ENCODE results near the gene TCF7L1.
A peak's percentile ranks its signal among the peaks of the same experiment; 100 is the strongest.

Gene TCF7L1

GRCh38 chr2:85251070-85251616 is 118.0 kb downstream of the TCF7L1 start:
- DNase-seq (ENCODE audit: low read depth in 1 of 2, low spot score in 1 of 2): no peak

GRCh38 chr2:85253890-85254289 is 120.7 kb downstream of the TCF7L1 start:
- no peak for DNase-seq (ENCODE audit: low read depth in 1 of 2, low spot score in 1 of 2)

DNA sequence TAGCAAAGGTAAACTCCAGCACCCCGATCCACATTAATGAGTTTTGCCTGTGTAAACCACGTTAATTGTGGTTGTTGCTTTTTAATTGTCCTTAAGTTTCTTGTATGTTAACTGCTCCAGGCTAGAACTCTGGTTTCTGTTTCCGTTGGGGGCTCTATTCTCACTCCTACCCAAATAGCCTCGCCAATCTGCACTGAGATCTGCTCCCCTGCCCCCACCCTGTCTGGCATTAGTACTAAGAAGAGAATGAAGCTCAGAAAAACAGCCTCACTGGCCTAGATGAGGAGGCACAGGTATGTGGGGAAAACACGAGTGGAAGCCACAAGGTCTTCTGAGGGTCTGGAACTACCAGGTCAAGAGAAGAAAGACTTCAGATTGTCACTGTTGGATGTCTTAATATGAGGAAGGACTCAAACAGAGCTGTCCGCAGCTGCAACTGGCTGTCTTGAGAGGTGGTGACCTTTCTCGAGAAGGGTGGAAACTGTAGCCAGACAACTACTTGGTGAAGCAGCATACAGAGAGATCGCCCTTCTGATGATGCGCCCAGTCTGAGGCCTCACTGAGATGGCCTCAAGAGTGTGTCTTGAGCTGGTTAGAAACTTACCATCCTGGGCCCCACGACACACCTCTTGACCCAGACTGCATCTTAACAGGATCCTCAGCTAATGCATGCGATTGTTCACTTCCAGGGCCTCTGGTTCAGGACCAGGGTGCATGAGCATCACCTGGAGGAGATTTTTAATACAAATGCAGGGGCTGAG is 121.5 kb downstream of the TCF7L1 start:
- DNase-seq (ENCODE audit: low read depth in 1 of 2, low spot score in 1 of 2): no peak

- no peak for DNase-seq (ENCODE audit: low read depth in 1 of 2, low spot score in 1 of 2)
These were observed 122.2 kb downstream of the TCF7L1 start for GRCh38 chr2:85255456-85255812.

DNA sequence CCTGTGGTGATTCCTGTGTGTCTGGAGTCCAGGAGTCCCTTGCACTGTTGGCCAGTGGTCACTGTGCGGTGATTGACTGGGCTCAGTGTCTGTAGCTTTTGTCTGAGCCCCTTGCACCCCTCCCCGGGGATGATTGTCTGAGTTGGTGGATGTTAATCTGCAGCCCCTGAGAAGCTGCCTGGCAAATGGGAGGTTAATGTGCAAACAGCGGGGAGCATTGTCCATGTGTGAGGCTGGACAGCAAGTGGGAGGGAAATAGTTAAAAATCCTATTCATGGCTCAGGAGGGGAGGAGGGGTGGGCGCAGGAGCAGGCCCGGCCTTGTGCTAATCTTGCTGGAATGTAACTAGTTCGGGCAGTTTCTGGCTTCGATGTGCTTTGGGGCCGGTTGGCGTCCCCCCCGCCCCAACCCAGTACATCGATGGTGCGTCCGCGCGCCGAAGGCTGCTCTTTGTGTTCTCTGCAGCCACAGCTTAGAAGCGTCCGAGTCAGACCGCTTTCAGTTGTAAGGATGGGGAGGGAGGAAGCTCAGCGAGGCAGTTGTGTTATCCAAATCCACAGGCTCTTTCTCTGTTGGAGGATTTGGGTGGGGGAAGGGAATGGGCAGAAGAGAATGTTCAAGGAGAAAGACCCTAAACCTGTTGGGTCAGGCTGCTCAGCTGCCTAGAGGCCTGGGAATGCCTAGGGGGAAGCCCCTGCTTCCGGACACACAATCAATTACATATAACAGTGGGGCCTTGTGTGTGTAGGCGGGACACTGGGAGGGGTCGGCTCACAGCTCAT is 122.8 kb downstream of the TCF7L1 start:
- DNase-seq (ENCODE audit: low read depth in 1 of 2, low spot score in 1 of 2): no peak

DNA sequence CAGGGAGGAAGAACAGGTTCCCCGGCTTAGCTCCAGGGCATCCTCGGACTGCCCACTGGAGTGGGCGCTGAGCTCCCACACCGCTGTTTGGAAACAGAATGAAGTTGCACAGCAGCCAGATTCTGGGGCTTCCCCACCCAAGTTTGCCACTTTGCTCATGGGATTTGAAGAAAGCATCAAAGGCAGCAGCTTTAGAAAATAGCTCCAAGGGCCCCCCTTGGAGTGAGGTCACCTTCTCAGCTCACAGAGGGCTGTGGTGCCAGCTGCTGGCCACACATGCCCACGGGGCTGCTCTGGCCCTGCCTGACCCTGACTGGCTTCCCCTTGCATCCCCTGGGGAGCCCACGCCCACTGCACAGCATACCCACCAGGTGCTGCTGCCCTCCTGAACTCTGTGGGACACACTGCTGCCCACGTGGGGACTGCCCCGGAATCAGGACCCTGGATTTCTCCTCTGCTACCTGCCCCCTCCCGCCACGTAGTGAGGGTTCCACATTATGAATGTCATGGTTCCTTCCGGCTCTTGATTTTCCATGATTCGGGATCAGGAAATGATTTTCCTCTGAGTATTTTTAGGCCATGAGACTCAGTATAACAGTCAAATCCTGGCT is 124.3 kb downstream of the TCF7L1 start:
- no peak for DNase-seq (ENCODE audit: low read depth in 1 of 2, low spot score in 1 of 2)

DNA sequence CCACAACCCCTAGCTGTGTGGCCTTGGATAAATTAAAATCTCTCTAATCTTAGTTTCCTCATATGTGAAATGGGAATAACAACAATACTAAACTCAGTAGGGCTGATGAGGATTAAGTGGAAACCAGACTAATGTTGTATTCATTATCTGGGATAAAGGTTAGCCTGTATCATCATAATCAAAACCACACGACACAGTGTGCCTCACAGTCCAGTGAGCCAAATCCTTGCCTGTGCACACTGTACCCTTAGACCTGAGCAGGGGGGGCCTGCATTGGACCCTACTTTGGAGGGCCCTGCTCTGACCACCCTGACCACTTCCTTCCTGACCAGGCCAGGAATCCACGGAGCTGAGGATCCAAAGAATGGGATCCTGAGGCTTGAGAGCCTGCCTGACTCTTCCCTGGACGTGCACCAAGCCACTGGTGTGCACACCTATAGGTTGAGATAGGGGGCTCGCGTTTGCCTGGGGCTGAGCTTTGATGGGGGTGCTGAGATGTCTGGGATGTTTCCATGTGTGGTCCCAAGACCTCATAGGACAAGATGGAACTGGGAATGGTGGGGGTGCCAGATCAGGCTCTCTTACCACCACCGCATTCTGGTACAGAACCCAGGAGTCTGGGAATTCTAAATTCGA is 124.9 kb downstream of the TCF7L1 start:
- no peak for DNase-seq (ENCODE audit: low read depth in 1 of 2, low spot score in 1 of 2)

DNA sequence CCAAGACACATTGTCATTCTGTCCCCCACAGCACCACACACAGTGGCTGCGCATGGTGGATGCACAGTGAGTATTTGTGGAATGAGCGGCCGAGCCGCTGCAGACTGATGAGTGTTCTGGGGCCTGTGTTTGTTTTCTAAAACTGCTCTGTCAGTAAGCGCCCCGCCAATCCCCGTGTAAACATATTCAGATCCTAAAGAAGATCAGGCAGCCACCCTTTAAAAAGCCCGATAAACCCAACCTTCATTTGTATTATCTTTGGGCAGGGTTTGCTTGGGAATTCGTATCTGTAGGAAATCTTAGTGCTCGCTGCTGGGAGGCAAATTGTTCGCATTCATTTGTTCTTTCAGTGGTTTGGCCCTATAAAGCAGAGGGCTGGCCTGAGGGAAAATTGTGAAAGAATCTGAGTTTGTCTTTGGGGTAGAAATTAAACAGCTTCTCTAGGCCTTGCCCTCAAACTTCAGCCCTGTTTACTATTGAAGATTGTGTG is 126.0 kb downstream of the TCF7L1 start:
- no peak for DNase-seq (ENCODE audit: low read depth in 1 of 2, low spot score in 1 of 2)

GRCh38 chr2:85259879-85260278 is 126.7 kb downstream of the TCF7L1 start:
- no peak for DNase-seq (ENCODE audit: low read depth in 1 of 2, low spot score in 1 of 2)

GRCh38 chr2:85263591-85263990 is 130.4 kb downstream of the TCF7L1 start:
- no peak for DNase-seq (ENCODE audit: low read depth in 1 of 2, low spot score in 1 of 2)

- no peak for DNase-seq (ENCODE audit: low read depth in 1 of 2, low spot score in 1 of 2)
These were observed 131.3 kb downstream of the TCF7L1 start for GRCh38 chr2:85264471-85264870.

DNA sequence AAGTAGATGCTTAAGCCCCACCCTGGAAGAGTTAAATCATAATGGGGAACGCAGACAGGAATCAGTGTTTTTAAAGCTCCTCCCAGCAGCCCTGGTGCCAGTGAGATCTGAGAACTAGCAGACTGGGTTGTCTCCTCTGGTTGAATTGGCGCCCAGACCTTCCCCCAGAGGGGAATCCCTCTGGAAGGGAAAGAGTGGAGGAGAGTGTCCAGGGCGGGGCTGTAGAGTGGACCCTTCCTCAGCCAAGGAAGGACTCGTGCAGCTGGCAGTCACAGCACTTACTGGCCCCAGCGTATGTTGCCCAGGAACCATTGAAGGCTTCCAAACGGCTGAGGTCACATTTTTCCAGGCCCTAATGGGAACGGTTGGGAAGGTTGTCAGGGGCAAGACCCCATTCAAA is 132.1 kb downstream of the TCF7L1 start:
- DNase-seq (ENCODE audit: low read depth in 1 of 2, low spot score in 1 of 2): no peak

- DNase-seq (ENCODE audit: low read depth in 1 of 2, low spot score in 1 of 2): peak; percentile 40 to 49
These were observed 133.2 kb downstream of the TCF7L1 start for GRCh38 chr2:85266146-85267041.

- DNase-seq (ENCODE audit: low read depth in 1 of 2, low spot score in 1 of 2): no peak
These were observed 136.8 kb downstream of the TCF7L1 start for GRCh38 chr2:85269959-85270358.

DNA sequence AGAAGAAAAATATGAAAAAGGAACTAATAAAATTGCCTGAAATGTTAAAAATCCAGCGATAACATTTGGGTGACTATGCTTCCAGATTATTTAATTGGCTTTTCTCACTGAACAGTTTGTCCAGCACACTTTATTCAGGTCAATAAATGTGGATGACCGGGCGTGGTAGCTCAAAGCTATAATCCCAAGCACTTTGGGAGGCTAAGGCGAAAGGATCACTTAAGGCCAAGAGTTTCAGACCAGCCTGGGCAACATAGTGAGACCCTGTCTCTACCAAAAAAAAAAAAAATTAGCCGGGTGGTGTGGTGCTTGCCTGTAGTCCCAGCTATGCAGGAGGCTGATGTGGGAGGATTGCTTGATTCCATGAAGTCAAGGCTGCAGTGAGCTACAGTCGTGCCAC is 139.2 kb downstream of the TCF7L1 start:
- no peak for DNase-seq (ENCODE audit: low read depth in 1 of 2, low spot score in 1 of 2)

GRCh38 chr2:85273738-85274731 is 140.8 kb downstream of the TCF7L1 start:
- no peak for DNase-seq (ENCODE audit: low read depth in 1 of 2, low spot score in 1 of 2)

DNA sequence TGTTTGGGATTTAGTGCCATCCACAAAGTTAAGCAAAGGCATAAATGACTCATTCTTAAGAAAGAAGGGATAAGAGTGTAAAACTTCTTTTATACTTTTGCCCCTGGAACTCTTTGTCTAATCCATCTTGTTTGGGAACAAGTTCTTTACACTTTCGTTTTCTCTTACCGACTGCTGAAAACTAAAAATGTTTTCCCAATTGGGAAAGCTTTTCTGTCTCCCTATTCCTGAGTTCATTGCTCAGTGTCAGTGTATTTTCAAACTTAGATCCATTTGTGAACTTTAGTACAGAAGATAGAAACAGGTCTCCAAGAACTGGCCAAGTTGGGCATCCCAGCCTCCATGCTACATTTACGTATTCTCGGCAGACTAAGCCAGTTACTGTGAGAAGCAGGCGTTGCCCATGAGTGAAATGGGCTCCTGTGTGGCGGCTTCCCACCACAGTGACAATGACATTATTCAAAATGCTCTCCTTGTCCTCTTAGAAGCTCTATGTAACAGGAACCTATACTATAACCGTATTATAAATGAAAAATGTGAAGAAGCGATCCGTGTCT is 142.9 kb downstream of the TCF7L1 start:
- DNase-seq (ENCODE audit: low read depth in 1 of 2, low spot score in 1 of 2): no peak

DNA sequence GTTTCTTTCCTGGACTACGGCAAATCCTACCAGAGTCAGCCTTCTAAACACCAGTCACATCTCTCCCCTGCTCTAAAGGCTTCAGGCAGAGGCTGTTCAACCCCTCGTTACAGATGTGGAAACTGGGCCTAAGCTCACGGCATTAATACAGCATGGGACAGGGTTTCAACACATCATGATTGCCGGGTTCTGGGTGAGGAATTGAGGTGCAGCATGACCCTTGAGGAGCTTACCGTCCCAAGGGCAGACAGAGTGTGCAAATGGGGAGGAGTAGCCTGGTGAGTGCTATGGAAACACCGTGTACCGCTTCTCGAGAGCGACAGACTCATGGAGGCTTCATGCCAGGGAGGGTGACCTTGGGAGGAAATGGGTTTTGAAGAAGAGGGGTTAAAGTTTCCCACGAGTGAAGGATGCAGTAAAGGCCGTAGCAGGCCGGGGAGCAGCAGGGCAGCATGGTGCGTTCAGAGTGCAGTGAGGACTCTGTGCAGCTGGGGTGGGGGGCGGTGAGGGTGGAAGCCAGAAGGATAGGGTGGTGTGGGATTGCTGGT is 143.5 kb downstream of the TCF7L1 start:
- DNase-seq (ENCODE audit: low read depth in 1 of 2, low spot score in 1 of 2): no peak

All from stimulated activated CD4-positive, alpha-beta T cell treated with anti-CD3 and anti-CD28 coated beads, Interleukin-15, amount 100 ng/mL, for 1 hour (primary cell).